Endothelial cell of umbilical vein (primary cell): Measurements from ENCODE around the gene MACROD2. TPM values are rescaled to one million over a fixed set of nuclear protein-coding genes. Genes with fewer than 3 reads are reported as not detected.

Source experiments
- BruUV-seq: library from RNA; stranded (reverse); fragments of 400-500 nt; replicated peaks from 2 replicates; lab custom pipeline; 2021; lab: Mats Ljungman, UMichigan
- CTCF ChIA-PET: fragments of 300-600, 350-600 bp; sonication (Branson Sonifier 250); formaldehyde crosslinking; loops from one replicate; lab custom pipeline; 2021; ENCODE audit warnings: antibody characterized with exemption, inconsistent platforms; lab: Charles Lee
- POLR2A ChIA-PET: fragments of 300-600, 350-600 bp; sonication (Branson Sonifier 250); formaldehyde crosslinking; loops from one replicate; lab custom pipeline; 2021; ENCODE audit warnings: antibody characterized with exemption, inconsistent platforms; lab: Charles Lee
- DNase-seq: peaks from one replicate; pipeline ENCODE4 v3.0.0-alpha.2; 2011; ENCODE audit warnings: low read depth, low spot score
- FAIRE-seq: peaks from 2 replicates; lab custom pipeline; 2011; peaks lifted over from hg19 to GRCh38; lab: Jason Lieb, UNC
- H2AFZ ChIP-seq: 2 replicates; pipeline ENCODE4 v1.6.0; 2012; ENCODE audit warnings: low read depth, low read length, control low read depth, inconsistent platforms
- H3K27ac ChIP-seq: 2 replicates; pipeline ENCODE4 v1.5.1; 2011; ENCODE audit warnings: low read depth, mild to moderate bottlenecking, control low read depth, low read length, moderate library complexity; ENCODE audit not compliant: insufficient read depth
- H3K27me3 ChIP-seq, 2 experiments: 2 replicates each; pipeline versions ENCODE4 v1.6.0 to v1.6.1; 2011; ENCODE audit warnings: low read length in 2 of 2, mixed read lengths in 1 of 2; ENCODE audit not compliant: control insufficient read depth in 2 of 2, insufficient read depth in 2 of 2
- H3K36me3 ChIP-seq, 2 experiments: 2 replicates in 1 of 2; 3 replicates in 1 of 2; pipeline ENCODE4 v1.5.1; 2011; ENCODE audit warnings: low read length in 2 of 2, mild to moderate bottlenecking in 1 of 2, moderate library complexity in 1 of 2; ENCODE audit not compliant: control insufficient read depth in 2 of 2, insufficient read depth in 2 of 2; ENCODE audit errors: extremely low read depth in 1 of 2
- H3K4me1 ChIP-seq: 3 replicates; pipeline ENCODE4 v1.5.1; 2011; ENCODE audit warnings: mild to moderate bottlenecking, low read length; ENCODE audit not compliant: control insufficient read depth, insufficient read depth; ENCODE audit errors: extremely low read depth
- H3K4me2 ChIP-seq: 2 replicates; pipeline ENCODE4 v1.6.1; 2011; ENCODE audit warnings: low read length, control low read depth, mixed read lengths; ENCODE audit not compliant: insufficient read depth
- H3K4me3 ChIP-seq, 3 experiments: fragments of 200-600 bp in 1 of 3; sonication (generic), shearing (Covaris generic) in 1 of 3; replicated peaks in 1 of 3; 2 replicates each; pipeline ENCODE4 v1.5.1; 2011 to 2016; ENCODE audit warnings: control low read depth in 3 of 3, low read length in 3 of 3, mild to moderate bottlenecking in 2 of 3, inconsistent platforms in 1 of 3, low read depth in 1 of 3, moderate library complexity in 1 of 3; ENCODE audit not compliant: insufficient read depth in 1 of 3
- H3K79me2 ChIP-seq: 2 replicates; pipeline ENCODE4 v1.6.0; 2012; ENCODE audit warnings: low read length, inconsistent platforms; ENCODE audit not compliant: control insufficient read depth, insufficient read depth
- H3K9ac ChIP-seq: replicated peaks from 2 replicates; pipeline ENCODE3; 2011; ENCODE audit warnings: low read length, control low read depth; ENCODE audit not compliant: insufficient read depth; ENCODE audit errors: extremely low read depth
- H3K9me1 ChIP-seq: replicated peaks from 3 replicates; pipeline ENCODE4 v1.6.0; 2011; ENCODE audit warnings: mild to moderate bottlenecking, low read length; ENCODE audit not compliant: control insufficient read depth, insufficient read depth; ENCODE audit errors: extremely low read depth
- H3K9me3 ChIP-seq: replicated peaks from 2 replicates; pipeline ENCODE4 v1.5.1; 2012; ENCODE audit warnings: low read length, inconsistent platforms; ENCODE audit not compliant: control insufficient read depth, insufficient read depth
- H4K20me1 ChIP-seq: replicated peaks from 2 replicates; pipeline ENCODE3; 2011; ENCODE audit warnings: mild to moderate bottlenecking, low read length; ENCODE audit not compliant: control insufficient read depth, insufficient read depth; ENCODE audit errors: extremely low read depth
- EZH2 ChIP-seq: IDR thresholded peaks from 2 replicates; pipeline ENCODE4 v1.6.1; 2012; ENCODE audit warnings: borderline replicate concordance, low read depth, mild to moderate bottlenecking, moderate library complexity, low read length, inconsistent platforms; ENCODE audit not compliant: severe bottlenecking
- FOS ChIP-seq: IDR thresholded peaks from 2 replicates; pipeline ENCODE4 v1.6.1; 2011; ENCODE audit warnings: mild to moderate bottlenecking, low read length, moderate library complexity, borderline replicate concordance; ENCODE audit not compliant: insufficient read depth
- GATA2 ChIP-seq: IDR thresholded peaks from 2 replicates; pipeline ENCODE4 v1.7.0; 2011; ENCODE audit warnings: low read depth, mild to moderate bottlenecking, moderate library complexity, mixed read lengths, low read length; ENCODE audit not compliant: insufficient read length, insufficient read depth
- JUN ChIP-seq: IDR thresholded peaks from 2 replicates; pipeline ENCODE4 v1.6.1; 2011; ENCODE audit warnings: borderline replicate concordance, low read depth; ENCODE audit not compliant: insufficient read length, insufficient read depth
- MAX ChIP-seq: IDR thresholded peaks from 2 replicates; pipeline ENCODE4 v1.6.1; 2011; ENCODE audit not compliant: insufficient read depth, insufficient read length
- MYC ChIP-seq: IDR thresholded peaks from one replicate; pipeline ENCODE4 v1.6.1; 2011; ENCODE audit warnings: mild to moderate bottlenecking, low read depth, low read length
- POLR2A ChIP-seq: IDR thresholded peaks from 2 replicates; pipeline ENCODE4 v1.6.1; 2012; ENCODE audit warnings: low read depth, mild to moderate bottlenecking, control low read depth, low read length
- POLR2AphosphoS5 ChIP-seq: IDR thresholded peaks from 2 replicates; pipeline ENCODE4 v1.6.1; 2012; ENCODE audit warnings: low read depth, mild to moderate bottlenecking, control low read depth, low read length, moderate library complexity; ENCODE audit not compliant: insufficient read depth
- dilution Hi-C: fragments of 300-500 bp; cut with MboI; formaldehyde crosslinking; loops from one replicate; pipeline ENCODE4 v1.15.0; 2019; ENCODE audit warnings: low sequenced_read_pairs; ENCODE audit not compliant: extremely low pct_ligation_motif_present
- intact Hi-C: fragments of 100-400 bp; cut with micrococcal nuclease; formaldehyde crosslinking; loops from one replicate; pipeline ENCODE4 v1.10.0; 2022
- polyA plus RNA-seq, 4 experiments: library from polyadenylated mRNA; depleted of rRNA in 3 of 4; stranded (reverse) in 3 of 4; unstranded in 1 of 4; fragments of >200 nt; gene quantifications; 2 replicates each; pipeline versions ENCODE4 v1.2.1 to v1.2.3, GENCODE V29; 2011 to 2012; ENCODE audit warnings: missing spikeins in 1 of 4
- total RNA-seq: library from RNA; stranded (reverse); gene quantifications from 2 replicates; pipeline ENCODE4 v1.2.3, GENCODE V29; 2021
- TF ChIP-seq, protein P1 (sequence below), 2 donors: IDR thresholded peaks; 1 replicate in 1 of 2; 2 replicates in 1 of 2; pipeline ENCODE4 v1.5.1; 2011; ENCODE audit warnings: low read length in 2 of 2, mild to moderate bottlenecking in 2 of 2, moderate library complexity in 2 of 2, control low read depth in 1 of 2, inconsistent platforms in 1 of 2, low read depth in 1 of 2; ENCODE audit not compliant: insufficient read depth in 1 of 2; ENCODE audit errors: extremely low read depth in 1 of 2

The MACROD2 gene
- total and polyA plus RNA-seq, 2 donors (not counting 3 experiments of a cell fraction or from before 2014, with no cell fraction given): 0.11 to 0.73 TPM

DNA sequence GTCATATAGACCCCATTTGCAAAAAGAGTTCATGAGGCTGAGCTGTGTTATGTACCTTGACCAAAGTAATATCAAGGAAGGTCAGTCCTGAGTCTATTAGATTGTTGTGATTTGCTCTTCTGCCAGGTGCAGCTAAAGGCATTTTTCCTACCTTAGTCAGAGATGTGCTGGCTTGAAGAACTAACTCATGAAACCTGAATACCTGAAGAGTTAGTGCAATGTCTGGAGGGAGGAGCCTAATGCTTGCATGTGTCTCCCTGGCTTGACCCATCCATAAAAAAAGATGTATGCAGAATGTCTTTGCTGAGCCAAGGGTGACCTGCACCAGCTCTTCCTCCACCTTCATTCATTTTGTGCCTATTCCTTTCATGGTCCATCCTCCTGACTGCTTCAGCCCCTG, 1835.9 kb downstream of the MACROD2 start:
- POLR2A ChIA-PET: no interaction called here
- intact Hi-C loops: no loop called here

DNA sequence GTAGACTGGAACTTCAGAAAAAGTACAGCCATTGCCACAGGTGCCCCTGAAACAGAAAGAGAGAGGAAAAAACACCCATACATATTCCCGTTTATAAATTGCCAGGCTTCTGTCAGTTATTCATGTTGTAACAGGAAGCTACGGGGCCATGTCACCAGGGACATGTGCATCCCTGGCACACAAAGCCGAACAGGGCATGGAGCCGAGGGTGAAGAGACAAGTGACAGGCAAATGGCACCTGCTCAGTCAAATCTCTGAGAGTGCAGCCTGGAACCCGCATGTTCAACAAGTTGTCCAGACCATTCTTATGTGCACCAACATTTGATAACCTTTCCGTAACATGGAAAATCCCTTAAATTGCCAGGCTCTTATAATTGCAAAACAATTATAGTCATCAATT, 1837.2 kb downstream of the MACROD2 start:
- Histone ChIP-seq H3K4me2 (no peak overlapping the region), H3K36me3 (no peaks in the 10 kb centered on the region), H2AFZ (no peak overlapping the region), H3K27ac (no peak overlapping the region), H3K9me1 (no peaks in the 10 kb centered on the region), H4K20me1 (no peaks in the 10 kb centered on the region), H3K9ac (no peak overlapping the region), H3K4me1 (no peaks in the 10 kb centered on the region), H3K79me2 (no peaks in the 10 kb centered on the region), H3K9me3 (no peaks in the 10 kb centered on the region), H3K4me3 (no peak overlapping the region), H3K27me3 (no peaks in the 10 kb centered on the region)
- FAIRE-seq (no peak), DNase-seq (no peak)
- POLR2A ChIA-PET: no interaction called here
- dilution Hi-C loops (no loop called here), intact Hi-C loops (no loop called here)
- BruUV-seq: no TSS peak
- CTCF ChIA-PET: no interaction called here
- TF ChIP-seq JUN (no peak), MAX (no peak), FOS (no peak), MYC (no peak), POLR2AphosphoS5 (no peak), POLR2A (no peak), EZH2 (no peak), GATA2 (no peak)
- TF ChIP-seq, protein P1, sequence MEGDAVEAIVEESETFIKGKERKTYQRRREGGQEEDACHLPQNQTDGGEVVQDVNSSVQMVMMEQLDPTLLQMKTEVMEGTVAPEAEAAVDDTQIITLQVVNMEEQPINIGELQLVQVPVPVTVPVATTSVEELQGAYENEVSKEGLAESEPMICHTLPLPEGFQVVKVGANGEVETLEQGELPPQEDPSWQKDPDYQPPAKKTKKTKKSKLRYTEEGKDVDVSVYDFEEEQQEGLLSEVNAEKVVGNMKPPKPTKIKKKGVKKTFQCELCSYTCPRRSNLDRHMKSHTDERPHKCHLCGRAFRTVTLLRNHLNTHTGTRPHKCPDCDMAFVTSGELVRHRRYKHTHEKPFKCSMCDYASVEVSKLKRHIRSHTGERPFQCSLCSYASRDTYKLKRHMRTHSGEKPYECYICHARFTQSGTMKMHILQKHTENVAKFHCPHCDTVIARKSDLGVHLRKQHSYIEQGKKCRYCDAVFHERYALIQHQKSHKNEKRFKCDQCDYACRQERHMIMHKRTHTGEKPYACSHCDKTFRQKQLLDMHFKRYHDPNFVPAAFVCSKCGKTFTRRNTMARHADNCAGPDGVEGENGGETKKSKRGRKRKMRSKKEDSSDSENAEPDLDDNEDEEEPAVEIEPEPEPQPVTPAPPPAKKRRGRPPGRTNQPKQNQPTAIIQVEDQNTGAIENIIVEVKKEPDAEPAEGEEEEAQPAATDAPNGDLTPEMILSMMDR (IDR thresholded peaks at IDR 0.05; ENCODE audit: extremely low read depth in 1 of 2, insufficient read depth in 1 of 2, low read depth in 1 of 2, low read length in 2 of 2): no peak

More for the DNA sequence above, 1835.9 kb downstream of the MACROD2 start:
- FAIRE-seq (no peak), DNase-seq (no peak)
- Histone ChIP-seq H3K27me3 (no peaks in the 10 kb centered on the region), H3K4me3 (no peak overlapping the region), H3K9me1 (no peaks in the 10 kb centered on the region), H3K9ac (no peak overlapping the region), H3K9me3 (no peaks in the 10 kb centered on the region), H2AFZ (no peak overlapping the region), H4K20me1 (no peaks in the 10 kb centered on the region), H3K79me2 (no peaks in the 10 kb centered on the region), H3K4me1 (no peaks in the 10 kb centered on the region), H3K27ac (no peak overlapping the region), H3K4me2 (no peak overlapping the region), H3K36me3 (no peaks in the 10 kb centered on the region)
- dilution Hi-C loops: no loop called here
- BruUV-seq: no TSS peak
- CTCF ChIA-PET: no interaction called here
- TF ChIP-seq POLR2A: no peak
- no peak for TF ChIP-seq GATA2
